GM12878 (cell line): Measurements from ENCODE around the gene FALEC. TPM values are rescaled to one million over a fixed set of nuclear protein-coding genes. Genes with fewer than 3 reads are reported as not detected.

ENCODE experiments used
- ATAC-seq: fragments of 200-7000 bp; cut with Tn5 transposase; 3 replicates; pipeline ENCODE4 v1.9.1; 2020; ENCODE audit warnings: mild to moderate bottlenecking, moderate library complexity
- BruUV-seq: library from RNA; stranded (reverse); fragments of 400-500 nt; replicated peaks from 2 replicates; lab custom pipeline; 2021; lab: Mats Ljungman, UMichigan
- CTCF ChIA-PET: fragments of 300-600 bp; sonication (Branson Sonifier 250); formaldehyde crosslinking; extraction: SDS; loops from one replicate; lab custom pipeline; 2021; ENCODE audit warnings: inconsistent platforms; lab: Yijun Ruan, JAX
- POLR2A ChIA-PET: fragments of 350-600 bp; formaldehyde crosslinking; extraction: SDS; loops from one replicate; lab custom pipeline; 2021; ENCODE audit warnings: inconsistent platforms; lab: Charles Lee
- RAD21 ChIA-PET: fragments of 300-600 bp; sonication (Branson Sonifier 250); formaldehyde crosslinking; loops from one replicate; lab custom pipeline; 2023; ENCODE audit warnings: antibody characterized with exemption; ENCODE audit not compliant: unreplicated experiment; lab: Charles Lee
- SMC1A ChIA-PET: fragments of 300-600 bp; sonication (Branson Sonifier 250); formaldehyde crosslinking; loops from one replicate; lab custom pipeline; 2023; ENCODE audit not compliant: unreplicated experiment, uncharacterized antibody; lab: Charles Lee
- DNase-seq: peaks from one replicate; pipeline ENCODE4 v3.0.0-alpha.2; 2011; ENCODE audit warnings: low read depth, low spot score
- FAIRE-seq: peaks from 3 replicates; lab custom pipeline; 2011; peaks lifted over from hg19 to GRCh38; lab: Jason Lieb, UNC
- H2AFZ ChIP-seq: 2 replicates; pipeline ENCODE4 v1.6.0; 2011; ENCODE audit warnings: low read depth, low read length, control low read depth; ENCODE audit not compliant: control insufficient read depth
- H3K27ac ChIP-seq: 2 replicates; pipeline ENCODE4 v1.5.1; 2011; ENCODE audit warnings: control low read depth; ENCODE audit not compliant: control insufficient read depth, insufficient read depth
- H3K27me3 ChIP-seq, 2 experiments: replicated peaks in 1 of 2; 2 replicates each; pipeline versions ENCODE4 v1.6.0 to v1.6.1; 2011; ENCODE audit warnings: low read length in 1 of 2; ENCODE audit not compliant: control insufficient read depth in 2 of 2, insufficient read depth in 2 of 2
- H3K36me3 ChIP-seq, 2 experiments: 2 replicates each; pipeline ENCODE4 v1.5.1; 2011; ENCODE audit warnings: low read length in 1 of 2; ENCODE audit not compliant: control insufficient read depth in 2 of 2, insufficient read depth in 2 of 2
- H3K4me1 ChIP-seq: 2 replicates; pipeline ENCODE4 v1.6.1; 2011; ENCODE audit warnings: mild to moderate bottlenecking, low read length, moderate library complexity, mixed read lengths; ENCODE audit not compliant: control insufficient read depth, insufficient read depth
- H3K4me2 ChIP-seq: 2 replicates; pipeline ENCODE4 v1.6.0; 2011; ENCODE audit warnings: control low read depth; ENCODE audit not compliant: control insufficient read depth, insufficient read depth
- H3K4me3 ChIP-seq: fragments of 200-600 bp; sonication (generic); 2 replicates; pipeline ENCODE4 v1.5.1; 2016
- H3K79me2 ChIP-seq: 2 replicates; pipeline ENCODE4 v1.6.0; 2011; ENCODE audit warnings: low read length; ENCODE audit not compliant: control insufficient read depth, insufficient read depth
- H3K9ac ChIP-seq: 2 replicates; pipeline ENCODE4 v1.8.0; 2011; ENCODE audit warnings: low read length, control low read depth, mixed read lengths; ENCODE audit not compliant: control insufficient read depth, insufficient read depth
- H3K9me3 ChIP-seq: replicated peaks from 3 replicates; pipeline ENCODE4 v1.5.1; 2011; ENCODE audit warnings: mild to moderate bottlenecking, low read length; ENCODE audit not compliant: control insufficient read depth, insufficient read depth
- H4K20me1 ChIP-seq: 2 replicates; pipeline ENCODE4 v1.6.0; 2011; ENCODE audit not compliant: control insufficient read depth, insufficient read depth
- EP300 ChIP-seq, 2 experiments: fragments of 150-350 bp in 1 of 2; IDR thresholded peaks; 2 replicates each; pipeline ENCODE4 v1.6.1; 2011 to 2012; ENCODE audit warnings: low read depth in 2 of 2, low read length in 2 of 2, borderline replicate concordance in 1 of 2, improper control_type of control experiment in 1 of 2, inconsistent platforms in 1 of 2; ENCODE audit not compliant: control insufficient read depth in 1 of 2
- KDM1A ChIP-seq: fragments of 200-600 bp; sonication (generic); IDR thresholded peaks from 2 replicates; pipeline ENCODE4 v1.6.1; 2016; ENCODE audit warnings: borderline replicate concordance
- NBN ChIP-seq: fragments of 450-650 bp; IDR thresholded peaks from 2 replicates; pipeline ENCODE4 v1.6.1; 2016
- NR2C2 ChIP-seq: IDR thresholded peaks from 2 replicates; pipeline ENCODE4 v1.6.1; 2011; ENCODE audit warnings: borderline replicate concordance, low read depth; ENCODE audit not compliant: control insufficient read depth, insufficient read length
- PML ChIP-seq: IDR thresholded peaks from 2 replicates; pipeline ENCODE4 v1.6.1; 2012; ENCODE audit warnings: low read length, inconsistent platforms
- POLR2A ChIP-seq: IDR thresholded peaks from 2 replicates; pipeline ENCODE4 v1.6.1; 2011; ENCODE audit warnings: low read depth, mild to moderate bottlenecking, low read length
- POLR2AphosphoS2 ChIP-seq: IDR thresholded peaks from 2 replicates; pipeline ENCODE4 v1.6.1; 2011; ENCODE audit warnings: low read depth, mild to moderate bottlenecking, low read length, improper control_type of control experiment, moderate library complexity
- POLR2AphosphoS5 ChIP-seq: IDR thresholded peaks from 2 replicates; pipeline ENCODE4 v1.6.1; 2011; ENCODE audit warnings: mild to moderate bottlenecking, low read length, inconsistent platforms
- RCOR1 ChIP-seq: conservative IDR thresholded peaks from 2 replicates; pipeline ENCODE4 v1.6.1; 2012; ENCODE audit warnings: low read depth, low read length, improper control_type of control experiment
- SP1 ChIP-seq: IDR thresholded peaks from one replicate; pipeline ENCODE4 v1.6.1; 2011; ENCODE audit warnings: low read depth, low read length
- SREBF1 ChIP-seq: IDR thresholded peaks from 2 replicates; pipeline ENCODE4 v1.6.1; 2012; ENCODE audit warnings: mild to moderate bottlenecking, low read length
- STAT1 ChIP-seq: fragments of 450-650 bp; conservative IDR thresholded peaks from 2 replicates; pipeline ENCODE4 v1.6.1; 2014; ENCODE audit warnings: antibody characterized with exemption, mild to moderate bottlenecking
- ZBED1 ChIP-seq: IDR thresholded peaks from 2 replicates; pipeline ENCODE4 v1.6.1; 2016; ENCODE audit warnings: borderline replicate concordance
- ZNF24 ChIP-seq: fragments of 450-650 bp; IDR thresholded peaks from 2 replicates; pipeline ENCODE4 v1.6.1; 2017; ENCODE audit warnings: antibody characterized with exemption, mild to moderate bottlenecking
- ZNF592 ChIP-seq: fragments of 450-650 bp; IDR thresholded peaks from 2 replicates; pipeline ENCODE4 v1.6.1; 2017; ENCODE audit warnings: mild to moderate bottlenecking, moderate library complexity
- WGBS: methylation state at CpG from one replicate; pipeline ENCODE4 v1.1.6; 2016; ENCODE audit warnings: low lambda C conversion rate; ENCODE audit not compliant: insufficient replicate concordance, insufficient coverage; ENCODE audit errors: missing lambda C conversion rate; 5-methylcytosine and 5-hydroxymethylcytosine counted together
- in situ Hi-C: fragments of 300-500 bp; cut with MboI; formaldehyde crosslinking; loops from 9 replicates; pipeline ENCODE4 v1.14.3; 2018; ENCODE audit warnings: mixed read lengths
- intact Hi-C: fragments of 100-400 bp; cut with micrococcal nuclease; formaldehyde crosslinking; loops from one replicate; pipeline ENCODE4 v1.14.2; 2022; ENCODE audit not compliant: unreplicated experiment
- polyA plus RNA-seq, 11 experiments: library from polyadenylated mRNA; depleted of rRNA in 4 of 11; unstranded in 6 of 11; stranded (reverse) in 5 of 11; fragments of >200 nt; fragmentation: Nextera tagmentation in 4 of 11; fragmentation: Illumina TruSeq in 1 of 11; extraction: Ambion mirVana in 4 of 11; extraction: Trizol in 1 of 11; gene quantifications; 1 replicate in 1 of 11; 2 replicates in 10 of 11; pipeline versions ENCODE4 v1.2.1 to v1.2.3, GENCODE V29; 2011 to 2016; ENCODE audit warnings: inconsistent platforms in 2 of 11, missing spikeins in 2 of 11, low read depth in 1 of 11
- total RNA-seq, 4 experiments: library from RNA; depleted of rRNA in 3 of 4; stranded (reverse); fragments of >200 nt in 3 of 4; fragmentation: Illumina TruSeq in 1 of 4; extraction: Trizol in 1 of 4; gene quantifications; 2 replicates each; pipeline versions ENCODE4 v1.2.1 to v1.2.3, GENCODE V29; 2013 to 2021
- TF ChIP-seq, protein P1 (sequence below): IDR thresholded peaks from 2 replicates; pipeline ENCODE4 v1.6.1; 2012; ENCODE audit warnings: low read depth, low read length, improper control_type of control experiment
- TF ChIP-seq, protein P2 (sequence below): IDR thresholded peaks from 2 replicates; pipeline ENCODE4 v1.6.1; 2011; ENCODE audit warnings: mild to moderate bottlenecking, low read depth, low read length, moderate library complexity; ENCODE audit not compliant: insufficient replicate concordance

FALEC gene
- total and polyA plus RNA-seq, 10 of the 15 experiments (the other 5 are each of a cell fraction or from before 2014, with no cell fraction given) = 0.21 to 0.71 (median 0.32) TPM; not detected in 3

- POLR2A ChIA-PET = interaction anchor here (0.5 to 10.5 kb wide), 4 partner anchors 10 to 160 kb away, joined by 3 to 324 read pairs (median 12); no protein-coding TSS in a partner anchor
- 5% methylated on average over 1 of the region's 1 CpG for WGBS
Observed at GRCh38 chr1:150575518-150576366, 60.2 kb downstream of the FALEC start.

More at GRCh38 chr1:150575518-150576366, 60.2 kb downstream of the FALEC start:
- peak overlapping the region; percentile 48 for H3K4me2 ChIP-seq
- peaks cover 94% of the 10 kb centered on the region for H3K79me2 ChIP-seq
- ChIA-PET SMC1A (interaction anchor here (1.1 to 13.6 kb wide), 6 partner anchors 12 to 54 kb away, joined by 3 to 388 read pairs (median 10); partner anchors contain the start of gene ENSA), RAD21 (interaction anchor here (0.6 to 14.4 kb wide), 9 partner anchors 10 to 420 kb away, joined by 3 to 387 read pairs (median 4); partner anchors contain the start of genes ENSA and GOLPH3L), CTCF (interaction anchor here (3.8 to 16.3 kb wide), 2 partner anchors 12 to 45 kb away, joined by 28 to 289 read pairs; no protein-coding TSS in a partner anchor)
- DNase-seq (no peak), ATAC-seq (no peak), FAIRE-seq (no peak)
- peaks cover 20% of the 10 kb centered on the region for H3K4me1 ChIP-seq
- H3K27me3 ChIP-seq = no peaks in the 10 kb centered on the region
- peak overlapping the region; percentile 85 for H3K4me3 ChIP-seq
- intact Hi-C loops = loop anchor here (1.0 kb wide), 1 partner anchor 12 kb away; no protein-coding TSS in a partner anchor
- H4K20me1 ChIP-seq = peaks cover 12% of the 10 kb centered on the region
- TF ChIP-seq POLR2AphosphoS2 = 0 out of 2 replicates have a peak, but pooled peaks have one; percentile 29
- TF ChIP-seq EP300 (IDR thresholded peaks at IDR 0.05; ENCODE audit: borderline replicate concordance in 1 of 2, control insufficient read depth in 1 of 2, low read depth in 2 of 2, low read length in 2 of 2) = no peak
- no peak for TF ChIP-seq KDM1A
- TF ChIP-seq ZNF24 = no peak
- no peak for TF ChIP-seq SP1
- TF ChIP-seq, protein P1, sequence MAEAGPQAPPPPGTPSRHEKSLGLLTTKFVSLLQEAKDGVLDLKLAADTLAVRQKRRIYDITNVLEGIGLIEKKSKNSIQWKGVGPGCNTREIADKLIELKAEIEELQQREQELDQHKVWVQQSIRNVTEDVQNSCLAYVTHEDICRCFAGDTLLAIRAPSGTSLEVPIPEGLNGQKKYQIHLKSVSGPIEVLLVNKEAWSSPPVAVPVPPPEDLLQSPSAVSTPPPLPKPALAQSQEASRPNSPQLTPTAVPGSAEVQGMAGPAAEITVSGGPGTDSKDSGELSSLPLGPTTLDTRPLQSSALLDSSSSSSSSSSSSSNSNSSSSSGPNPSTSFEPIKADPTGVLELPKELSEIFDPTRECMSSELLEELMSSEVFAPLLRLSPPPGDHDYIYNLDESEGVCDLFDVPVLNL = no peak
- no peak for TF ChIP-seq RCOR1
- TF ChIP-seq, protein P2, sequence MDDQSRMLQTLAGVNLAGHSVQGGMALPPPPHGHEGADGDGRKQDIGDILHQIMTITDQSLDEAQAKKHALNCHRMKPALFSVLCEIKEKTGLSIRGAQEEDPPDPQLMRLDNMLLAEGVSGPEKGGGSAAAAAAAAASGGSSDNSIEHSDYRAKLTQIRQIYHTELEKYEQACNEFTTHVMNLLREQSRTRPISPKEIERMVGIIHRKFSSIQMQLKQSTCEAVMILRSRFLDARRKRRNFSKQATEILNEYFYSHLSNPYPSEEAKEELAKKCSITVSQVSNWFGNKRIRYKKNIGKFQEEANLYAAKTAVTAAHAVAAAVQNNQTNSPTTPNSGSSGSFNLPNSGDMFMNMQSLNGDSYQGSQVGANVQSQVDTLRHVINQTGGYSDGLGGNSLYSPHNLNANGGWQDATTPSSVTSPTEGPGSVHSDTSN = no peak
- TF ChIP-seq STAT1 = no peak
- peak; percentile 53; the same call in 1 of the 2 replicates for TF ChIP-seq POLR2AphosphoS5
- 0 out of 2 replicates have a peak, but pooled peaks have one; percentile 28 for TF ChIP-seq POLR2A
- TF ChIP-seq SREBF1 = no peak
- TF ChIP-seq PML = no peak
- 0 out of 2 replicates have a peak, but pooled peaks have one; percentile 20 for TF ChIP-seq ZBED1
- TF ChIP-seq NR2C2 = no peak
- no peak for TF ChIP-seq ZNF592
- TF ChIP-seq NBN = 0 out of 2 replicates have a peak, but pooled peaks have one; percentile 8
- H3K9me3 ChIP-seq = no peaks in the 10 kb centered on the region
- in situ Hi-C loops = no loop called here
- BruUV-seq = no TSS peak
- H3K9ac ChIP-seq = peak overlapping the region; percentile 93
- H2AFZ ChIP-seq = no peak overlapping the region
- H3K36me3 ChIP-seq = peaks cover 9 to 12% of the 10 kb centered on the region in 2 experiments
- H3K27ac ChIP-seq = peak overlapping the region; percentile 96
